Testis (tissue), 2 donors: ENCODE data around the gene GBP1.

Experiments
- CTCF ChIP-seq, 3 experiments: fragments of 450-650 bp in 2 of 3; fragments of 200-600 bp in 1 of 3; sonication (generic) in 1 of 3; IDR thresholded peaks; one replicate each; pipeline ENCODE4 v1.5.1; 2016 to 2019; ENCODE audit warnings: antibody characterized with exemption in 3 of 3, mild to moderate bottlenecking in 2 of 3, moderate library complexity in 1 of 3
- POLR2A ChIP-seq: fragments of 450-650 bp; IDR thresholded peaks from one replicate; pipeline ENCODE4 v1.6.1; 2017; ENCODE audit warnings: antibody characterized with exemption, mild to moderate bottlenecking, moderate library complexity

GRCh38 chr1:89100412-89100811, 35.4 kb upstream of the GBP1 start:
- no peak for TF ChIP-seq CTCF (IDR thresholded peaks at IDR 0.05)
- no peak for TF ChIP-seq POLR2A
